Thyroid gland (tissue), 4 donors: ENCODE measurements around the gene FRMD4A. TPM values are rescaled to one million over a fixed set of nuclear protein-coding genes. Genes with fewer than 3 reads are reported as not detected.
"Not testable (repeated sequence)": the region's sequence is repeated elsewhere in the genome, so short reads cannot be mapped to it uniquely, and the experiment has no call there.

ENCODE experiments used
- DNase-seq, 2 donors: peaks; one replicate each; pipeline ENCODE4 v3.0.0-alpha.2; 2019
- H3K27ac ChIP-seq, 3 donors: fragments of 200-600 bp; sonication (generic); 1 replicate in 2 of 3; 2 replicates in 1 of 3; pipeline ENCODE4 v1.5.1; 2016 to 2019; ENCODE audit warnings: mild to moderate bottlenecking in 1 of 3, moderate library complexity in 1 of 3
- H3K27me3 ChIP-seq: fragments of 200-600 bp; sonication (generic); one replicate; pipeline ENCODE4 v1.5.1; 2019
- H3K36me3 ChIP-seq, 2 donors: fragments of 200-600 bp; sonication (generic); one replicate each; pipeline ENCODE4 v1.5.1; 2016 to 2019
- H3K4me1 ChIP-seq, 2 donors: fragments of 200-600 bp; sonication (generic); one replicate each; pipeline ENCODE4 v1.5.1; 2017 to 2019
- H3K4me3 ChIP-seq, 3 donors: fragments of 200-600 bp; sonication (generic); replicated peaks in 1 of 3; 1 replicate in 2 of 3; 2 replicates in 1 of 3; pipeline ENCODE4 v1.5.1; 2016; ENCODE audit warnings: mild to moderate bottlenecking in 1 of 3
- H3K9me3 ChIP-seq: fragments of 200-600 bp; sonication (generic); one replicate; pipeline ENCODE4 v1.5.1; 2017
- CTCF ChIP-seq, 6 experiments: fragments of 200-600 bp in 3 of 6; fragments of 450-650 bp in 3 of 6; sonication (generic) in 3 of 6; IDR thresholded peaks; one replicate each; pipeline ENCODE4 v1.5.1; 2016 to 2019; ENCODE audit warnings: antibody characterized with exemption in 6 of 6, mild to moderate bottlenecking in 2 of 6, inconsistent platforms in 1 of 6, moderate library complexity in 1 of 6
- POLR2A ChIP-seq, 2 donors: fragments of 450-650 bp; IDR thresholded peaks; one replicate each; pipeline ENCODE4 v1.6.1; 2017; ENCODE audit warnings: antibody characterized with exemption in 2 of 2, mild to moderate bottlenecking in 2 of 2, moderate library complexity in 1 of 2
- WGBS, 2 donors: methylation state at CpG; one replicate each; pipeline ENCODE4 v1.1.5; 2017; 5-methylcytosine and 5-hydroxymethylcytosine counted together
- intact Hi-C: fragments of 100-400 bp; cut with DNase I; formaldehyde crosslinking; loops from one replicate; pipeline ENCODE4 v1.15.1; 2023
- total RNA-seq, 4 donors: library from RNA; depleted of rRNA; stranded (reverse); fragments of >200 nt; gene quantifications; one replicate each; pipeline ENCODE4 v1.2.3, GENCODE V29; 2016

The FRMD4A gene
- total RNA-seq, 4 donors from 2014 or later: 10.6 to 18.6 (median 16.3) TPM

- Histone ChIP-seq H3K27ac (no peak overlapping the region), H3K9me3 (no peaks in the 10 kb centered on the region), H3K36me3 (no peaks in the 10 kb centered on the region), H3K27me3 (no peaks in the 10 kb centered on the region), H3K4me1 (peaks cover 20 to 28% of the 10 kb centered on the region in 2 donors), H3K4me3 (no peak overlapping the region)
- TF ChIP-seq CTCF (IDR thresholded peaks at IDR 0.05): peak in 2 of 6 experiments; percentile 23 to 24
- TF ChIP-seq POLR2A (IDR thresholded peaks at IDR 0.05): no peak
- intact Hi-C loops: loop anchor here (5.0 kb wide), 1 partner anchor 308 kb away; no protein-coding TSS in a partner anchor
- WGBS, 2 donors: 36 to 66% methylated on average over 2 of the region's 2 CpGs
- DNase-seq: peak; percentile 17 to 29
Observed at GRCh38 chr10:13784067-13784466, 546.7 kb downstream of the FRMD4A start.

- 77 to 85% methylated on average over 5 to 6 of the region's 6 CpGs for WGBS, 2 donors
- intact Hi-C loops: loop anchor here (5.0 kb wide), 1 partner anchor 313 kb away; no protein-coding TSS in a partner anchor
- H3K36me3 ChIP-seq: no peaks in the 10 kb centered on the region
- H3K27ac ChIP-seq: no peak overlapping the region
- H3K4me3 ChIP-seq: no peak overlapping the region
- peaks cover 7 to 9% of the 10 kb centered on the region in 2 donors for H3K4me1 ChIP-seq
- no peaks in the 10 kb centered on the region for H3K9me3 ChIP-seq
- DNase-seq: no peak
- H3K27me3 ChIP-seq: no peaks in the 10 kb centered on the region
- no peak for TF ChIP-seq POLR2A (IDR thresholded peaks at IDR 0.05)
- no peak for TF ChIP-seq CTCF (IDR thresholded peaks at IDR 0.05)
Observed at GRCh38 chr10:13779748-13780147, 551.0 kb downstream of the FRMD4A start.

- H3K9me3 ChIP-seq, H3K4me1 ChIP-seq, H3K27ac ChIP-seq, H3K4me3 ChIP-seq, H3K36me3 ChIP-seq, H3K27me3 ChIP-seq, DNase-seq, intact Hi-C loops: not testable (repeated sequence)
- 89 to 97% methylated on average over 4 of the region's 4 CpGs for whole genome bisulfite sequencing, 2 donors
Observed at GRCh38 chr10:13778693-13778960, 552.1 kb downstream of the FRMD4A start.

GRCh38 chr10:13776861-13777311 lies 553.8 kb downstream of the FRMD4A start:
- intact Hi-C loops: loop anchor here (2.0 kb wide), 1 partner anchor 116 kb away; no protein-coding TSS in a partner anchor
- 61 to 69% methylated on average over 7 of the region's 7 CpGs for WGBS, 2 donors
- no peaks in the 10 kb centered on the region for H3K4me1 ChIP-seq
- no peak overlapping the region for H3K4me3 ChIP-seq
- no peak for TF ChIP-seq CTCF (IDR thresholded peaks at IDR 0.05)
- TF ChIP-seq POLR2A (IDR thresholded peaks at IDR 0.05): no peak
- no peaks in the 10 kb centered on the region for H3K9me3 ChIP-seq
- no peaks in the 10 kb centered on the region for H3K36me3 ChIP-seq
- DNase-seq: no peak
- no peaks in the 10 kb centered on the region for H3K27me3 ChIP-seq
- H3K27ac ChIP-seq: no peak overlapping the region

GRCh38 chr10:13775786-13776775 lies 554.6 kb downstream of the FRMD4A start:
- no peak for TF ChIP-seq CTCF (IDR thresholded peaks at IDR 0.05)
- no peak for TF ChIP-seq POLR2A (IDR thresholded peaks at IDR 0.05)
- no peak overlapping the region for H3K4me3 ChIP-seq
- H3K4me1 ChIP-seq: no peaks in the 10 kb centered on the region
- H3K36me3 ChIP-seq: no peaks in the 10 kb centered on the region
- H3K9me3 ChIP-seq: no peaks in the 10 kb centered on the region
- 89% methylated on average over 14 of the region's 14 CpGs for WGBS, 2 donors
- no peak for DNase-seq
- H3K27me3 ChIP-seq: no peaks in the 10 kb centered on the region
- no peak overlapping the region for H3K27ac ChIP-seq
- intact Hi-C loops: loop anchor here (2.0 kb wide), 1 partner anchor 115 kb away; no protein-coding TSS in a partner anchor
